HG02763 (cell line): ENCODE results near the gene CCDC6.
"Not testable (repeated sequence)": the region's sequence is repeated elsewhere in the genome, so short reads cannot be mapped to it uniquely, and the experiment has no call there.

Experiments
- ATAC-seq: cut with Tn5 transposase; IDR thresholded peaks from one replicate; pipeline ENCODE4 v1.9.1; 2021; ENCODE audit warnings: mild to moderate bottlenecking, moderate library complexity; ENCODE audit not compliant: unreplicated experiment

Gene CCDC6

GRCh38 chr10:59817773-59818172 lies 88.6 kb downstream of the CCDC6 start:
- ATAC-seq = no peak

- ATAC-seq = no peak
These were observed 91.5 kb downstream of the CCDC6 start for GRCh38 chr10:59814878-59815277.

DNA sequence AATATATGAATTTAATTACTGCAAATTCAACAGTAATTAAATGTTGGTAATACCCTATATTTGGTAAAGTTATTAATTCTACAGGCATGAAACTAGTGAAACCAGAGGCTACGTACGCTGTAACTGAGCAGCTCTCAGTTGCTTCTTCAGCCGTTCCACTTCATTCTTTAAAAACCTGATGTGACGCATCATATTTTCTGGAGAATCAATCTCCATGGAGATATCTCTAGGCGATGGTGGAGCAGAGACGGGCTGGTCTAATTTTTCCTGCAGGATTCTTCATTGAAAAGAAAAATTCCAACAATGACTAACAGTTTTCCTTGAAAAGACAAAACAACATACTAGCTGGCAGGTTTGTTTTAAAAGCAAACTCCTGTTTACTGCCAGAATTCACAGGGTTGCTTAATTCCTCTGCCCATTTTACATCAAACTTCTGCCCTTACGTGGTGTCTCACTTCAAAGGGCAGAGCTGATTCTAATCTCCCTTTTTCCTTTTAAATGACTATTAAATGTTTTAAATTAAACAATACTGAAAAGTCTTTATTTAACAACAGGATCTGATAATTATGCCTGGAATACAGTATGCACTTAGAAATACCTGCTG lies 93.7 kb downstream of the CCDC6 start:
- ATAC-seq = no peak

DNA sequence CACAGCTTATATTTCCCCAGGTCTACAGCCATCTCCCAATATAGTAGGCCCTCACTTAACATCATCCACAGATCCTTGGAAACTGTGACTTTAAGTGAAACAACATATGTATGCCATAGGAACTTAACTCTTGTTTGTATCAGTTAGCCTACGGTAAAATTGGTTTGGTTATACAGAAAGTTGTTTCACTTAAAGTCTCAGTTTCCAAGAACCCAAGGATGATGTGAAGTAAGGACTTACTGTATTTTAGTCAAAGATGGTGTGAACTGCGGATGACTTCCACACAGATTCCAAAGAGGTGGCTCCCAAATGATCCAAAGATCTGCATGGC lies 96.7 kb downstream of the CCDC6 start:
- no peak for ATAC-seq

GRCh38 chr10:59808896-59809643 lies 97.3 kb downstream of the CCDC6 start:
- ATAC-seq = peak; percentile 93

- ATAC-seq = no peak
These were observed 98.4 kb downstream of the CCDC6 start for GRCh38 chr10:59807629-59808620.

GRCh38 chr10:59805014-59805413 lies 101.3 kb downstream of the CCDC6 start:
- no peak for ATAC-seq

GRCh38 chr10:59804220-59804619 lies 102.1 kb downstream of the CCDC6 start:
- ATAC-seq = no peak

- ATAC-seq = no peak
These were observed 102.6 kb downstream of the CCDC6 start for GRCh38 chr10:59803714-59804113.

DNA sequence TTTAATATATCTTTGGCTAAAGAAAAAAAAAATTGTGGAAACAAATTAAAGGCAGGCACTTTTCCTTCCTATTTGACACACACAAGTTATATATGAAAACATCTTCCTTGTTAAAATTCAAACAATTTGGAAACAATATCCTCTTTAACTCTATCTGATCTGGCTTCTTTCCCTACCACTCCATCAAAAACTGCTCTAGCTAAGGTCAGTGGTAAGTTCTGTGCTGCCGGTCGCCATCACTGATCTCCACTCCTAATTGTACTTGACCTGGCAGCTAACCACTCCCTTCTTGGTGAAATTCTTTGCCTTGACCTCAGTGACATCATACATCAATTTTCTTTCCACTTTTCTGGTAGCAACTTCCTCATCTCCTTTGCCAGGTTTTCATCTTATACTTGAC lies 105.2 kb downstream of the CCDC6 start:
- ATAC-seq = no peak

DNA sequence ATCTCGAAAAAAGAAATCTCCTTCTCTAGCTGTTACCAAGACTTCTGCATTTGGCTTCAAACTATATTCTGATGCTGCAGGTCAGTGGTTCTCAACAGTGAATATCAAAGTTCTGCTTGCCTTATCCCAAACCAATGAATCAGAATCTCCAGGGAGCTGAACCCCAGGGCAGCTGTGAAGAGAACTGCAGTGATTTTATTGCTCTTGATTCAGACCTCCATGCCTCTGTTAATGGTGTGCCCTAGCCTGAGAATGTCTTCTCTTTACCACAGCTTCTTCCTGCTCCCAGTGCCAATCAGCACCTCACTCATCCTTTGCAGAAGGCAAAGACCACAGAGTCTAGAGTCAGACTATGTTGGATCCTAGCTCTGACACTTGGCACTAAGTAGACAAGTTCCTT lies 106.9 kb downstream of the CCDC6 start:
- ATAC-seq = no peak

- no peak for ATAC-seq
These were observed 112.4 kb downstream of the CCDC6 start for GRCh38 chr10:59793919-59794318.

- no peak for ATAC-seq
These were observed 113.5 kb downstream of the CCDC6 start for GRCh38 chr10:59792812-59793211.

DNA sequence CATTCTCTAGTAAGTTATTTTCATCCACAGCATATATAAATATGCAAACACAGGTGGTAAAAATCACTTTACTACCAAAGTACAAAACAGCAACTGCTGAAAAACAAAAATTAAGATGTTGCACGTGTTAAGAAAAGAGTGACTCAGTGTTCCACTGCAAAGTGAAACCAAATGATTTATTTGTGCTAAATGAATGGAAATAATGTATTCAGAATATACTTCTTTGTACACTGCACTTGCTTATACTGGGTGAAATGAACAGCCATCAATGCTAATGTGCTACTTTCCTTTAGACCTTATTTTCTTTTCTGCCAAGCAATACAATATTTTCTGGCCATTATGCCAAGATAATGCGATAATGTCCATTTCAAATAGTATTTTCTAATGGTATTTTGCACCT lies 114.8 kb downstream of the CCDC6 start:
- no peak for ATAC-seq

GRCh38 chr10:59790080-59790479 lies 116.3 kb downstream of the CCDC6 start:
- not testable (repeated sequence) for ATAC-seq

GRCh38 chr10:59788914-59789313 lies 117.4 kb downstream of the CCDC6 start:
- not testable (repeated sequence) for ATAC-seq

DNA sequence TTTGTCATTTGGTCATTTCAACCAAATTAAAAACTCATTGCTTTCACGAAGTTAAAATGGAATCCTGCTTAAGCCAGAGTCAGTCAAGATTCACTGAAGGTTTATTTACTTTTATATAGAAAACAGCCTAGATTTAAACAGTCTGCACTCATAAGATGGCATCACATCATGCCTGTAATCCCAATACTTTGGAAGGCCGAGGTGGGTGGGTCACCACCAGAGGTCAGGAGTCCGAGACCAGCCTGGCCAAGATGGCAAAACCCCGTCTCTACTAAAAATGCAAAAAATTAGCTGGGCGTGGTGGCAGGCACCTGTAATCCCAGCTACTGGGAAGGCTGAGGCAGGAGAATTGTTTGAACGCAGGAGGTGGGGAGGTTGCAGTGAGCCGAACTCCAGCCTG lies 119.3 kb downstream of the CCDC6 start:
- ATAC-seq = not testable (repeated sequence)

DNA sequence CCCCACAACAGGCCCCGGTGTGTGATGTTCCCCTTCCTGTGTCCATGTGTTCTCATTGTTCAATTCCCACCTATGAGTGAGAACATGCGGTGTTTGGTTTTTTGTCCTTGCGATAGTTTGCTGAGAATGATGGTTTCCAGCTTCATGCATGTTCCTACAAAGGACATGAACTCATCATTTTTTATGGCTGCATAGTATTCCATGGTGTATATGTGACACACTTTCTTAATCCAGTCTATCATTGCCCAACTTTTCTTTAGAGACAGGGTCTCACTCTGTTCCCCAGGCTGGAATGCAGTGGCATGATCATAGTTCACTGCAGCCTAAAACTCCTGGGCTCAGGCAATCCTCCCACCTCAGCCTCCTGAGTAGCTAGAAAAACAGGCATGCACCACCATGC lies 120.9 kb downstream of the CCDC6 start:
- ATAC-seq = not testable (repeated sequence)

GRCh38 chr10:59781511-59781910 lies 124.8 kb downstream of the CCDC6 start:
- ATAC-seq = no peak

- no peak for ATAC-seq
These were observed 126.4 kb downstream of the CCDC6 start for GRCh38 chr10:59779756-59780533.

- ATAC-seq = no peak
These were observed 131.9 kb downstream of the CCDC6 start for GRCh38 chr10:59774451-59774850.
